Ovary (tissue), 9 donors: Measurements from ENCODE around the gene AMBRA1. TPM values are rescaled to one million over a fixed set of nuclear protein-coding genes. Genes with fewer than 3 reads are reported as not detected.

ENCODE experiments used
- DNase-seq, 5 donors: peaks; one replicate each; pipeline ENCODE4 v3.0.0-alpha.2; 2019 to 2020
- H3K27ac ChIP-seq, 2 donors: fragments of 200-600 bp; one replicate each; pipeline versions ENCODE4 v1.5.1 to v1.8.0; 2019 to 2022
- H3K27me3 ChIP-seq: fragments of 200-600 bp; one replicate; pipeline ENCODE4 v1.8.0; 2022
- H3K36me3 ChIP-seq: fragments of 200-600 bp; sonication (generic); one replicate; pipeline ENCODE4 v1.5.1; 2019
- H3K4me1 ChIP-seq: one replicate; pipeline ENCODE4 v1.8.1; 2013; ENCODE audit warnings: mild to moderate bottlenecking, moderate library complexity; ENCODE audit not compliant: insufficient read depth
- H3K4me3 ChIP-seq: fragments of 200-600 bp; sonication (generic); one replicate; pipeline ENCODE4 v1.5.1; 2017
- H3K9me3 ChIP-seq, 2 donors: fragments of 200-600 bp in 1 of 2; sonication (generic) in 1 of 2; one replicate each; pipeline versions ENCODE4 v1.5.1 to v1.8.1; 2013 to 2019; ENCODE audit warnings: mild to moderate bottlenecking in 1 of 2, moderate library complexity in 1 of 2
- CTCF ChIP-seq, 3 donors: fragments of 450-650 bp in 2 of 3; fragments of 200-600 bp in 1 of 3; IDR thresholded peaks; one replicate each; pipeline versions ENCODE4 v1.5.1 to v1.8.0; 2016 to 2022; ENCODE audit warnings: antibody characterized with exemption in 3 of 3, mild to moderate bottlenecking in 1 of 3
- EP300 ChIP-seq: sonication (generic); formaldehyde crosslinking; IDR thresholded peaks from one replicate; pipeline ENCODE4 v1.6.1; 2017; ENCODE audit warnings: antibody characterized with exemption
- POLR2A ChIP-seq: fragments of 450-650 bp; IDR thresholded peaks from one replicate; pipeline ENCODE4 v1.6.1; 2017; ENCODE audit warnings: antibody characterized with exemption, mild to moderate bottlenecking, moderate library complexity
- WGBS, 3 donors: extraction: QIAGEN DNeasy Blood & Tissue Kit in 1 of 3; methylation state at CpG; one replicate each; pipeline versions ENCODE4 v1.1.5 to v1.1.7; 2013 to 2017; 5-methylcytosine and 5-hydroxymethylcytosine counted together
- intact Hi-C, 4 donors: fragments of 100-400 bp; cut with DNase I; formaldehyde crosslinking; loops; one replicate each; pipeline versions ENCODE4 v1.11.0 to v1.15.1; 2022 to 2023
- polyA plus RNA-seq, 2 donors: library from polyadenylated mRNA; stranded (reverse); fragments of 200-250 nt in 1 of 2; fragments of 350-450 nt in 1 of 2; fragmentation: Illumina TruSeq in 1 of 2; extraction: RNeasy Lipid Tissue Mini Kit (QIAGEN cat#74804) in 1 of 2; gene quantifications; one replicate each; pipeline ENCODE4 v1.2.3, GENCODE V29; 2013 to 2014
- total RNA-seq, 7 donors: library from RNA; depleted of rRNA in 2 of 7; stranded (reverse); fragments of >200 nt in 2 of 7; fragmentation: NEBNext Ultra II Directional in 3 of 7; extraction: Animal tissue kit (Norgen Biotek cat#: 25700) in 3 of 7; gene quantifications; one replicate each; pipeline versions ENCODE4 v1.1.0 to v1.2.4, GENCODE V29; 2016 to 2023
- donor health status: DM: no; HTN: no; CAD: no; lungs with moderate emphysema.
- donor health status: DM: no; HTN: no; CAD: no.
- donor health status: Bipolar disorder and iron deficiency.
- donor health status: DM: yes; HTN: yes; CAD: no.
- donor health status: DM: no; HTN: no; CAD: no.
- donor health status: DM: yes; HTN: yes; CAD: no.

The AMBRA1 gene
- total and polyA plus RNA-seq, 9 donors: 18.7 to 38.1 (median 30.1) TPM

- Histone ChIP-seq H3K36me3 (no peaks in the 10 kb centered on the region), H3K9me3 (no peaks in the 10 kb centered on the region), H3K4me1 (peaks cover 1% of the 10 kb centered on the region), H3K27me3 (no peaks in the 10 kb centered on the region), H3K4me3 (no peak overlapping the region), H3K27ac (no peak overlapping the region)
- no peak for TF ChIP-seq CTCF (IDR thresholded peaks at IDR 0.05)
- TF ChIP-seq POLR2A: no peak
- no peak for TF ChIP-seq EP300
- 76 to 80% (median 79%) methylated on average over 5 of the region's 5 CpGs for WGBS, 3 donors
- intact Hi-C loops: loop anchor here in 2 of 4 donors (10.0 kb wide), 2 partner anchors 63 to 173 kb away; no protein-coding TSS in a partner anchor
- no peak for DNase-seq
Measured at GRCh38 chr11:46547579-46547978, 46.2 kb downstream of the AMBRA1 start.

DNA sequence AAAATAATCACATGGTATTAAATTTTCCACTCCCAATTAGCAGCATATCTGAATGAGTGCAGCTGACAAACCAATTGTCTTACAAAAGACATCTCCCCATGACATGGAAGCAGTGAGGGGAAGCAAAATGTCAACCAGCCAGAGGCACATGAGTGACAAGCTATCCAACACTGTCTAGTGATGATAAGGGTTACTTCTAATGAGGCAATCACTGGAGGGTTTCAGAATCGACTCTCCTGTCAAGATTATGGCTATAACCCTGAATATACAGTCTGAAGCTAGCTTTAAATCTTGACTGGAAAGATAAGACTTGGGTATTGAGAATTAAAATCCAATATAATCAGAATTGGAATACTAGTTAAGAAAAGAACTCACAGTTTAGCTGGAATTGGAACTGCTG, 50.3 kb downstream of the AMBRA1 start:
- intact Hi-C loops: loop anchor here in 2 of 4 donors (10.0 kb wide), 2 partner anchors 59 to 169 kb away; no protein-coding TSS in a partner anchor
- no peaks in the 10 kb centered on the region for H3K4me1 ChIP-seq
- H3K9me3 ChIP-seq: no peaks in the 10 kb centered on the region
- H3K27me3 ChIP-seq: no peaks in the 10 kb centered on the region
- no peak overlapping the region for H3K4me3 ChIP-seq
- no peaks in the 10 kb centered on the region for H3K36me3 ChIP-seq
- WGBS, 3 donors: 38 to 56% (median 44%) methylated on average over 1 of the region's 1 CpG
- no peak for TF ChIP-seq EP300
- no peak for TF ChIP-seq POLR2A
- TF ChIP-seq CTCF (IDR thresholded peaks at IDR 0.05): no peak
- H3K27ac ChIP-seq: no peak overlapping the region
- no peak for DNase-seq

DNA sequence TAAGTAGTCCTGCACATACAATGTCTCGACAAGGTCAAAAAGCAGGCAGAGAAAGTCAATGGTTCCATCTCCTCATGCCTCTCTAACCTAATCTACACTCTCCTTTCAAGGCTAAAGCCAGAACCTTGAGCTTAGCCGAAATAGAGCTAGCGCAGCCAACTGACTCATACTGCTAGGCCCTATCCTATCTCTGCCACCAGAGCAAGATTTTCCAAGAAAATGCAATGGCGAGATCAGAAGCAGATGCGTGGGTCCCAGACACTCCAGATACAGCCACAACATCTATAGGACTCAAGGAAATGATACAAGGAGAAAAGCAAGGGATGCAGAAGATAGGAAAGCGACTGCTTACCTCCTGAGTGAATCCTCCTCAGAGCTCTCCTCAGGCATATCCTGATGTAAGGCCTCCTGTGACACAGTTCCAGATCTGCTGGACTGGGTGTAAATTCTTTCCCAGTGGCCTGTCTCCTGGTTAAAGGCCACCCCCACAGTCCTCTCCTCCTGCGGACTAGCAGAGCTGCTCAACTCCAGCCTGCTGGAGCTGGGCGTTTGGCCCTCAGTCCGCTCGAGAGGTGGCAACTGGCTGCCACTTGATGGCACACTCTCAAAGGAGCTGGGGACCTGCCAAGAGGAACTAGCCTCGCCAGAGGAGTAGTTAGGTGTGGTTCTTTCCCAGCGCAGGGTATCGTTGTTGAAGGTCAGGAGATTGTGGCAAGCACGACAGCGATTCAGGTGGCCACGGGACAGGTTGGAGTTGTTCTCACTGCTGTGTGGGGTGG, 52.0 kb downstream of the AMBRA1 start:
- H3K4me3 ChIP-seq: no peak overlapping the region
- no peaks in the 10 kb centered on the region for H3K36me3 ChIP-seq
- WGBS, 3 donors: 76 to 83% (median 80%) methylated on average over 16 of the region's 16 CpGs
- no peak overlapping the region for H3K27ac ChIP-seq
- TF ChIP-seq POLR2A (no peak), EP300 (no peak), CTCF (IDR thresholded peaks at IDR 0.05) (no peak)
- no peaks in the 10 kb centered on the region for H3K9me3 ChIP-seq
- no peak for DNase-seq
- no peaks in the 10 kb centered on the region for H3K4me1 ChIP-seq
- no peaks in the 10 kb centered on the region for H3K27me3 ChIP-seq
- intact Hi-C loops: loop anchor here in 2 of 4 donors (10.0 kb wide), 2 partner anchors 57 to 167 kb away; no protein-coding TSS in a partner anchor

GRCh38 chr11:46540807-46541206, 53.0 kb downstream of the AMBRA1 start:
- H3K27me3 ChIP-seq: no peaks in the 10 kb centered on the region
- TF ChIP-seq POLR2A (no peak), EP300 (no peak), CTCF (IDR thresholded peaks at IDR 0.05) (no peak)
- 93 to 96% (median 94%) methylated on average over 4 of the region's 4 CpGs for WGBS, 3 donors
- no peak for DNase-seq
- H3K4me1 ChIP-seq: no peaks in the 10 kb centered on the region
- no peaks in the 10 kb centered on the region for H3K9me3 ChIP-seq
- intact Hi-C loops: loop anchor here in 2 of 4 donors (10.0 kb wide), 2 partner anchors 56 to 166 kb away; no protein-coding TSS in a partner anchor
- no peak overlapping the region for H3K4me3 ChIP-seq
- H3K36me3 ChIP-seq: no peaks in the 10 kb centered on the region
- H3K27ac ChIP-seq: no peak overlapping the region
